HG03095 (cell line): ENCODE data around the gene SPOUT1.
A peak's percentile ranks its signal among the peaks of the same experiment; 100 is the strongest.
"Not testable (repeated sequence)": the region's sequence is repeated elsewhere in the genome, so short reads cannot be mapped to it uniquely, and the experiment has no call there.

Experiments used
- ATAC-seq: cut with Tn5 transposase; IDR thresholded peaks from one replicate; pipeline ENCODE4 v1.9.1; 2021; ENCODE audit warnings: moderate library complexity; ENCODE audit not compliant: unreplicated experiment

The SPOUT1 gene

GRCh38 chr9:128829477-128830251 lies at the start of gene SPOUT1:
SPOUT1 (minus strand) TSS chr9:128829794; CDS start chr9:128829780, 14 bp downstream.
- peak; percentile 98 for ATAC-seq

GRCh38 chr9:128877852-128878251 lies 48.3 kb upstream of the SPOUT1 start:
- no peak for ATAC-seq

- not testable (repeated sequence) for ATAC-seq
Measured at GRCh38 chr9:128870941-128871265, 41.3 kb upstream of the SPOUT1 start.

- ATAC-seq = no peak
Measured at GRCh38 chr9:128870128-128870940, 40.7 kb upstream of the SPOUT1 start.

GRCh38 chr9:128863647-128864046 lies 34.1 kb upstream of the SPOUT1 start:
- peak; percentile 52 for ATAC-seq

GRCh38 chr9:128862401-128862851 lies 32.8 kb upstream of the SPOUT1 start:
- ATAC-seq = no peak

- ATAC-seq = no peak
Measured at GRCh38 chr9:128861501-128861900, 31.9 kb upstream of the SPOUT1 start.

- no peak for ATAC-seq
Measured at GRCh38 chr9:128860937-128861336, 31.3 kb upstream of the SPOUT1 start.

- ATAC-seq = not testable (repeated sequence)
Measured at GRCh38 chr9:128858476-128858875, 28.9 kb upstream of the SPOUT1 start.

GRCh38 chr9:128854454-128854853 lies 24.9 kb upstream of the SPOUT1 start:
- not testable (repeated sequence) for ATAC-seq

- not testable (repeated sequence) for ATAC-seq
Measured at GRCh38 chr9:128852646-128853045, 23.1 kb upstream of the SPOUT1 start.

GRCh38 chr9:128851779-128852600 lies 22.4 kb upstream of the SPOUT1 start:
- not testable (repeated sequence) for ATAC-seq

GRCh38 chr9:128851024-128851423 lies 21.4 kb upstream of the SPOUT1 start:
- ATAC-seq = not testable (repeated sequence)

GRCh38 chr9:128847803-128848202 lies 18.2 kb upstream of the SPOUT1 start:
- no peak for ATAC-seq

GRCh38 chr9:128846680-128847030 lies 17.1 kb upstream of the SPOUT1 start:
- no peak for ATAC-seq

- ATAC-seq = no peak
Measured at GRCh38 chr9:128845186-128845931, 15.8 kb upstream of the SPOUT1 start.

- not testable (repeated sequence) for ATAC-seq
Measured at GRCh38 chr9:128843171-128843570, 13.6 kb upstream of the SPOUT1 start.

- no peak for ATAC-seq
Measured at GRCh38 chr9:128841694-128842492, 12.3 kb upstream of the SPOUT1 start.

- no peak for ATAC-seq
Measured at GRCh38 chr9:128840524-128840923, 10.9 kb upstream of the SPOUT1 start.

GRCh38 chr9:128838338-128838737 lies 8.7 kb upstream of the SPOUT1 start:
- ATAC-seq = no peak
